Astrocyte (in vitro differentiated cells and primary cell): ENCODE measurements around the gene NOP56.

ENCODE experiments used
- EZH2 ChIP-seq: IDR thresholded peaks from 2 replicates; pipeline ENCODE4 v1.6.1; 2012; ENCODE audit warnings: mild to moderate bottlenecking, low read length, inconsistent platforms; ENCODE audit not compliant: insufficient read depth
- TF ChIP-seq, protein P1 (sequence below): IDR thresholded peaks from 2 replicates; pipeline ENCODE4 v1.5.1; 2011; ENCODE audit warnings: low read depth, mild to moderate bottlenecking, inconsistent platforms, low read length, moderate library complexity; ENCODE audit not compliant: insufficient read depth

DNA sequence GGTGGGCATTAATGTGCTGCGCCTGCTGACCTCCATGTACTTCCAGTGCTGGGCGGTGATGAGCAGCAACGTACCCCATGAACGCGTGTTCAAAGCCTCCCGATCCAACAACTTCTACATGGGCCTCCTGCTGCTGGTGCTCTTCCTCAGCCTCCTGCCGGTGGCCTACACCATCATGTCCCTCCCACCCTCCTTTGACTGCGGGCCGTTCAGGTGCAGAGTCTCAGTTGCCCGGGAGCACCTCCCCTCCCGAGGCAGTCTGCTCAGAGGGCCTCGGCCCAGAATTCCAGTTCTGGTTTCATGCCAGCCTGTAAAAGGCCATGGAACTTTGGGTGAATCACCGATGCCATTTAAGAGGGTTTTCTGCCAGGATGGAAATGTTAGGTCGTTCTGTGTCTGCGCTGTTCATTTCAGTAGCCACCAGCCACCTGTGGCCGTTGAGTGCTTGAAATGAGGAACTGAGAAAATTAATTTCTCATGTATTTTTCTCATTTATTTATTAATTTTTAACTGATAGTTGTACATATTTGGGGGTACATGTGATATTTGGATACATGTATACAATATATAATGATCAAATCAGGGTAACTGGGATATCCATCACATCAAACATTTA, 35.2 kb upstream of the NOP56 start:
- TF ChIP-seq, protein P1, sequence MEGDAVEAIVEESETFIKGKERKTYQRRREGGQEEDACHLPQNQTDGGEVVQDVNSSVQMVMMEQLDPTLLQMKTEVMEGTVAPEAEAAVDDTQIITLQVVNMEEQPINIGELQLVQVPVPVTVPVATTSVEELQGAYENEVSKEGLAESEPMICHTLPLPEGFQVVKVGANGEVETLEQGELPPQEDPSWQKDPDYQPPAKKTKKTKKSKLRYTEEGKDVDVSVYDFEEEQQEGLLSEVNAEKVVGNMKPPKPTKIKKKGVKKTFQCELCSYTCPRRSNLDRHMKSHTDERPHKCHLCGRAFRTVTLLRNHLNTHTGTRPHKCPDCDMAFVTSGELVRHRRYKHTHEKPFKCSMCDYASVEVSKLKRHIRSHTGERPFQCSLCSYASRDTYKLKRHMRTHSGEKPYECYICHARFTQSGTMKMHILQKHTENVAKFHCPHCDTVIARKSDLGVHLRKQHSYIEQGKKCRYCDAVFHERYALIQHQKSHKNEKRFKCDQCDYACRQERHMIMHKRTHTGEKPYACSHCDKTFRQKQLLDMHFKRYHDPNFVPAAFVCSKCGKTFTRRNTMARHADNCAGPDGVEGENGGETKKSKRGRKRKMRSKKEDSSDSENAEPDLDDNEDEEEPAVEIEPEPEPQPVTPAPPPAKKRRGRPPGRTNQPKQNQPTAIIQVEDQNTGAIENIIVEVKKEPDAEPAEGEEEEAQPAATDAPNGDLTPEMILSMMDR, result no peak
- no peak for TF ChIP-seq EZH2
